Brain pericyte (primary cell): ENCODE data around the gene KAT2B.

Source experiments
- DNase-seq: peaks from one replicate; pipeline ENCODE4 v3.0.0-alpha.2; 2012; ENCODE audit warnings: low read depth, low spot score

The KAT2B gene

DNA sequence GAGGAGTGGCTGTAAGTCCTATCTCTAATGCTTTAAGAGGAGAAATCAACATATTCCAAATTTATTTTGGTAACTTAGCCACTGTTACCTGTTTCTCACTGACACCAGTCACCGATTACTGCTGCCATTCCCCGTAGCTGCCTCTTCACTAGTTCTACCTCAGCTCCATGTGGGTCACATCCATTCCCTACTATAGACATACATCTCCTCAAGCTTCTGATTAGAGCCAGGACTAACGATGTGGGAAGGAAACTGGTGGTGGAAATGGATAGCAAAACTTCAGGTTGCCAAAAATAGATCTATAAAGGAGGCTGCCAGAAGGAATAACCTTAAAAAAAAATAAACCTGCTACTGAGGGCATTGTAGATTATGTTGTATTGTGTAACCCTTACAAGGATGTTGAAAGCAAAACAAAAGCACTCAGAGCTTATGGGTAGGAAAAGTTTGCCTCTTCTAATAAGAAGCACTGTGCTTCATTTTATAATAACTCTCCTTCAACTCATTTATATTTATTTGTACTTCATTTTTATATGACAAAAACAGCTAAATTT is 56.0 kb downstream of the KAT2B start:
- DNase-seq, result no peak

DNA sequence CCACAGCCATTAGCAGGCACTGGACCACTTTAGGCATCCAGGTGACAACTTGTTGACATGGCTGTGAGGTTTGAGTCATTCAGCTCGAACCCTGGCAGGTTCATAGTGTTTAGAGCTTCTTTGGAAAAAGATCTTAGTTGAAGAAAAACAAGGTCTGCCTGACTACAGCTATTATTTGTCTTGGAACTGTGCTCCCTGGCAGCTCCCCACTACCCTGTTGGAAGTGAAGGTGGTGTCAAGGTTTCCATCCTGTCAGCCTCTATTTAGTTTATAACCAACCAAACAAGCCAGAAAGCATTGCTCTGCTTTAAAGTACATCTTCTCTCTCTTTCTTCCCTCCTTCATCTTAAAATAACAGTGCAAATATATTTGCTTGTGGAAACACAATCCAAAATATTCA is 56.8 kb downstream of the KAT2B start:
- DNase-seq, result no peak

DNA sequence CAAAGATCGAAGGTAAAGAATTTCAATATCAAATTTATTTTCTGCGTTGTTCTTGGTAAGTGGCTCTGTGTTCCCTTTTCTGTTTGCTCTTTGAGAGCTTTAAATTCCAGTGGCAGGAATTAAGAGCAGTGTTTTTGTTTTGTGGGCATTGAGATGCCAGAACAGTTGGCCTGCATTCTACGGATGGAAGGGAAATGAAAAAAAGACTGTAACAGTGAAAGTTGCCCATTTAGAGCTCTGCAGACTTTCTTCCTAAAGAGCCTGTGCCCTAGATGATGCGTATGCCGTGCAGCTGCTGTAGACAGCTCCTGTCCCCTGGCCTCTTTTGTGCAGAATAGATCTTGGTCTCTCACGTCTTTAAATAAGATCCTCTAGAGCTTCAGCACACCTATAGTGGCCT is 58.8 kb downstream of the KAT2B start:
- no peak for DNase-seq

DNA sequence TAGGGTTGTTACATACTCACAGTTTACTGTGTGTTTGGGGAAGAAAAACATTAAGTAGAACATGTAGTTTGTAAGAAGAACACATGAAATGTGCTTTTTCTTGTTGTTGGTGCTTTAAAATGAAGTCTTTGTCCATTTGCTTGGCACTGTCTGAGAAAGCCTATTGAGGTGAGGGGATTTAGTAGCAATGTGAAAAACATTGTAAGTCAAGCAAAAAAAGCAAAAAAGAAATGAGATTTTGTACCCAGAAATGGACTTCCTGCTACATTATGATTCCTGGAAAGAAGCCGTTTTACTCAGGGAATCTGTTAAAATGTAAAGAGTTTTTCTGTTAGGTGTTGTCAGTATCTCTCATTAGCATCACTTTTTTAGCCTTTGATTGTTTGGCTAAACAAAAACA is 59.9 kb downstream of the KAT2B start:
- no peak for DNase-seq

DNA sequence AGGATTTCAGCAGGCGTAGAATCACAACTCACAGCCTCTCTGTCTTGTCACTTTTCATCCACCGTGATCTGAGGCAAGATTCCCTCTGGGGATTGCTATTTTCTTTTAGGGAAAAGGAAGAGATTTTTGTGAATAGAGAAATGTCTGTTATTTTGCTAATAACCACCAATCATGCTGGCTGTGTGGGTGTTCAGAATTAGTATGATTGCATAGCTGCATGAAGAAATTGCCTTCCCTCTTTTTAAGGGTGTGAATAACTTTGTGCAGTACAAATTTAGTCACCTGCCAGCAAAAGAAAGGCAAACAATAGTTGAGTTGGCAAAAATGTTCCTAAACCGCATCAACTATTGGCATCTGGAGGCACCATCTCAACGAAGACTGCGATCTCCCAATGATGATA is 60.8 kb downstream of the KAT2B start:
- no peak for DNase-seq

DNA sequence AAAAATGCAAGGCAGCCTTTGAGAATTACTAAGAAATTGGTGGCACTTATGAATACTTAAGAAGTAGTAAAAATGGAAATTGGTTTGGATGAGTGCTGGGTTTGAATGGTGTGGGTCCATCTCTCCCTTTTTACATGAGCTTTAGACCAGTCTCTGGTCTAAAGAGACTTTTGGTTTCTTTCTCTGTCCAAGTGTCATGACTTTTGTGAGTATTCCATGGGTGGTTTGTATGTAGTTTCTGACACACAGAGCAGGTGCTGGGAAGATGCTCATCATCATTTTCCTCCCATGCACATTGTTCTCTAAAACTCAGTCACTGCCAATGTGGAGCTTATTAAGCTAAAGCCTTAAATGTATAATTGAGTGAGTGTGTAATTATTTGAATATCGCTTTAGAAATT is 63.5 kb downstream of the KAT2B start:
- DNase-seq, result no peak

DNA sequence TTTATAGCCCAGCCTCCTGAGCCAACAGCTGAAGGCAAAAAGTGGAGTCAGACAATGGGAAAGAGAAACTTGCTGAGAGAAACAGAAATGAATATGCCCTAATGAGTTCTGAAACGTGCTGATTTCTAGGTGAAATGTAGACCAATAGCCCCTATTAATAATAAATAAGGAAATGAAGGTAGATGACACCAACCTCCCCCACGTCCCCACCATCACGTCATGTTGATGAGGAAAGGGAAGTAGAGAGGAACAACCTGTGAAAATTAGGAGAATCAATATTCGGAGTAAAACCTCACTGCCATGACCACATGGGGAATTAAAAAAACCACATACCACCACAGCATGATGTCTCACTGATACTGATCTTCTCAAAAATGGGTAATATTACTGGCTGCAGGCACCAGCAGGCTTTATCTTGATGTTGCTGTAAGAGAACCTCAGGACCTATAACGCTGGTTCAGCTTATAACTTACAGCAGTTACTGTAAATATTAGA is 64.0 kb downstream of the KAT2B start:
- no peak for DNase-seq

DNA sequence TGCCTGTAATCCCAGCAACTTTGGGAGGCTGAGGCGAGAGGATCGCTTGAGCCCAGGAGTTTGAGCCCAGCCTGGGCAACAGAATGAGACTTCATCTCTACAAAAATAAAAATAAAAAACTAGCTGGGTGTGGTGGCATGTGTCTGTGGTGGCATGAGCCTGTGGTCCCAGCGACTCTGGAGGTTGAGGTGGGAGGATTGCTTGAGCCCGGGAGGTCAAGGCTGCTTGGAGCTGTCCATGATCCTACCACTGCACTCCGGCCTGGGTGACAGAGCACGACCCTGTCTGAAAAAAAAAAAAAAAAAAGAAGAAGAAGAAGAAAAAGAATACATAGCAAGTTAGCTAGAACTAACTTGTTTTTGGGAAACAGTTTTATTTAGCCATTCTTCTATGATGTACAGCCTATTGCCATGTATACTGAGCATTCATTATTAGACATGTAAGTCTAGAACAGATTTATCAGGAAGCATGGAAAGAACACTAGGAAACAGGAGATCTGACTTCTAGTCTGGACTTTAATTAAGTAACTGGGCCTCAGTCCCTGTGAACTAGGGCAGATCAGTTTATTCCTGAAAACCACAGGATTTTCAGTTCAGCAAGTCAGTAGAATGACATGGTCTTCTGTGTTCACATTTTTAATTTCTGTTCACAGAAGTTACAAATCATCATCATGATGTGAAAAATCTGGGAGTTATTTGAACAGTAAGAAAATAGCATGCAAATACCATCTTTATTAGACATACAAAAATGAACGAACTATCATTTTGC is 65.5 kb downstream of the KAT2B start:
- DNase-seq, result no peak

DNA sequence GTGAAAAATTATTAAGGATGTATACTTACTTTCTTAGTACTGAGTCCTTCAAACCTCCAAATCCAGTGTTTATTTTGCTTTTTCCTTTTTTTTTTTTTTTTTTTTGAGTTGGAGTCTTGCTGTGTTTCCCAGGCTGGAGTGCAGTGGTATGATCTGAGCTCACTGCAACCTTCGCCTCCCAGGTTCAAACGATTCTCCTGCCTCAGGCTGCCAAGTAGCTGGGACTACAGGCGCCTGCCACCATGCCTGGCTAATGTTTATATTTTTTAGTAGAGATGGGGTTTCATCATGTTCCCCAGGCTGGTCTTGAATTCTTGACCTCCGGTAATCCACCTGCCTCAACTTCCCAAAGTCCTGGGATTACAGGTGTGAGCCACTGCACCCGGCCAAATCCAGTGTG is 67.5 kb downstream of the KAT2B start:
- no peak for DNase-seq

DNA sequence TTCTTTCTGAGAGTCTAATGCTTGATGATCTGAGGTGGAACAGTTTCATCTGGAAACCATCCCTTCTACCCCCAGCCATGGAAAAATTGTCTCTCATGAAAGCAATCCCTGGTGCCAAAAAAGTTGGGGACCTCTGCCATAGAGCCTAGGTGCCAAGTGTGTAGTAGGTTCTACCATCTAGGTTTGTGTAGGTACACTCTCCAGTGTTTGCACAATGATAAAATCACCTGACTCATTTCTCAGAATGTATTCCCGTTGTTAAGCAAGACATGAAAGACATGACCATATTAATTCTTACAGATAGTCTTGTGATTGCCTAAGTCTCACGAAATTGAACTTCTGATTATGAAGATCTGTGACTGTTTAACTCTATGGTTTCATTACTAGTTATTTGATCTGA is 68.6 kb downstream of the KAT2B start:
- no peak for DNase-seq

DNA sequence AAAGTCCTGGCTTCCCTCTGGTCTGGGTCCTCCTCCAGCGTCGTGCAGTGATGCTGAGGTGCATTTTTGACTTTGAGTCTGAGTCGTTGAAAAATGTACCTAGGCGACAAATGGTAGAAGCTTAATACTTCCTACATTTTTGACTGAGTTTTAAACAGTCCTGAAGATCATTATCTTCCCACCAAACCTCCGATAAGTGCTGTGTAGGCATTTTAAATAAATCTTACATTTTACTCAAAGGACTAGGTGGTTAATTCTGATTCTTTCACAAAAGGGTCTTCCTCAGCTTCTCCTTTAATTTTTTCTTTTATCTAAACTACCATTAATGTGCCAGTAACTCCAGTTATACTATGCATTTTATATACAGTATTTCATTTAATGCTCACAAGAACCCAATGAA is 70.6 kb downstream of the KAT2B start:
- no peak for DNase-seq

DNA sequence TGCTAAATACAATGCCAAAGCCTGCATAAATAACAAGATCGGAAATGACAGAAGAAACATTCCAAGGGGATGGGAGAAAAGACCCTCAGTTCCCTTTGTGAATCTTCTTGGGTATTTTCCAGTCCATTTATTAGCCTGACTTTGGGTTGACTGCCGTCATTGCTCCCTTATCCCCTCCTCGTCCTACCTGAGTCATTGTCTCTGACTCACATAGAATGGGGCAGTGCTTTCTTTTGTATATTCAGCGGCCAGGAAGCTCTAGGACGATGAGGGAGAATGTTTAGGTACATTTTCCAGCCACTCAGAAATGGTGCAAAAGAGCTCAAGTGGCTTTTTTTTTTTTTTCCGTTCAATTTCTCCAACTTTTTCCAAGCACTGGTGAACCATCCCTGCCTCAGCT is 71.6 kb downstream of the KAT2B start:
- no peak for DNase-seq

DNA sequence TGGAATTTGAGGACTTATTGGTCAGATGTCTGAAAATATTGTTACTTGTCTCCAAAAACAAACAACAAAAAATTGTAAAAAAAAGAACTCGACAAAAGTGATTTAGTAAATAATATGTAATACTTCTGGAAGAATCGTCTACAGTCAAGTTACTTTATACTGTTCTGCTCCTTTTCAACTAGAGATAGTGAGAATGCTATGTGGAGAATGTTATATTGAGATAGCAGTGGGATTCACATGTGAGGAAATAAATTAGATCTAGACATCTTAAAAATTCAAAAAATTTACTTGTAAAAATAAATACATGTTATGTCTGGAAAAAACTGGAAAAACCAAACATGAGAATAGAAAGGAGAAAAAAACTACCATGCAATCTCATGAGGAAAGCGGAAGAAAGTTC is 80.8 kb downstream of the KAT2B start:
- DNase-seq, result no peak

DNA sequence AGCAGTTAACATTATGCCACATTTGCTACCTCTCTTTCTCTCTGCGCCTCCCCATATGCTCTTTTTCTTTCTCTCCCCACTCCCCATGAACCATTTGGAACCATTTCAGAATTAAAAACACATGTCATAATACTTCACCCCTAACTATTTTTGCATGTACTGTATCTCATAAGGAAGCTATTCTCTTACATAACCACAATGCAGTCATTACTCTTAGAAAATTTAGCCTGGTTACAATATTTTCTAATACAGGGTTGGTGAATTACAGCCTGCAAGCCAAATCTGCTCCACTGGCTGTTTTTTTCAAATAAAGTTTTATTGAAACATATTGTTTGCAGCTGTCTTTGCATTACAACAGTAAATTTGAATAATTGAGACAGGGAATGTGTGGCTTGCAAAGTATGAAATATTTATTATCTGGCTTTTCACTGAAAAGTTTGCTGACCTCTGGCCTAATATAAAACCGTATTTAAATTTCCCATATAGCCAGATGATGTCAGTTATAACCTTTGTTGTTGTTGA is 82.9 kb downstream of the KAT2B start:
- DNase-seq, result no peak

DNA sequence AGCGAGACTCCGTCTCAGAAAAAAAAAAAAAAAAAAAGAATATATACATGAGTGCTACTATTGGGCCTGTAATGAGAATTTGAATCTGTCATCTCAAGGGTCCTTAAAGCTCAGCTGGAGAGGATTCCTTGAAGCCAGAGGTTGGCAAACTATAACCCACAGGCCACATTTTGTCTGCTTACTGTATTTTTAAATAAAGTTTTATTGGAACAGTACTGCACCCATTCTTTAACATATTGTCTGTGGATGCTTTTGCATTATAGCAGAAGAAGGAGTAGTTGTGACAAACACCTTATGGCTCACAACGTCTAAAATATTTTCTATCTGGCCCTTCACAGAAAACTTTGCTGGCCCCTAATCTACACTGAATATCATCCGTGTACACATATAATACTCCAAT is 85.0 kb downstream of the KAT2B start:
- no peak for DNase-seq

DNA sequence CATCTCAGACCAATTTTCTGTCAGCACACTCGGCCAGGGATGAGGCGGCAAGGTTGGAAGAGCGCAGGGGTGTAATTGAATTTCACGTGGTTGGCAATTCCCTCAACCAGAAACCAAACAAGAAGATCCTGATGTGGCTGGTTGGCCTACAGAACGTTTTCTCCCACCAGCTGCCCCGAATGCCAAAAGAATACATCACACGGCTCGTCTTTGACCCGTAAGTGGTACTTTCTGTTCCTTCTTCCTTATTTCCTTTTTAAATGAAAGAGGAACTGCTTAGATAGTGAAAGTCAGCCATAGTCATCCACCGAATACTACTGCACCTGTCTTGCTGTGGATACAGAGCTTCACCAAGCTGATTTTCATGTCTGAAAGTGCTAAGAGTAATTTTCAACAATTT is 85.7 kb downstream of the KAT2B start:
- no peak for DNase-seq

DNA sequence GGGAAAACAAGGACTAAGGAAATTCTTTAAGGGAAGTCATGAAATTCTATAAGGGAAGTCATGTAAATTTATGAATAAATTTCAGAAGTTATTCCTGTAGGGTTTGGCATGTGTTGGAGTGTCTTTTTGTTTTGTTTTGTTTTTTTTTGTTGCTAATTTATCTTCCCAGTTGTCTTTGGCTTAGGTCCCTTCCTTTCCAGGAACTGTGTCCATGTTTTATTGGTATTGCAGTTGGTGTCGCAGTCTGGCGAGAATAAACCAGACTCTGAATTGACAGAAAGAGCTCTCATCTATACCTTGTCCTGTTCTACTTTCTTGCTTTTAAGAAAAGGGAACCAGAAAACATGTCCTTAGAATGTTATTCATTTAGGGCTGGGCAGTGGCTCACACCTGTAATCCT is 88.1 kb downstream of the KAT2B start:
- DNase-seq, result no peak

DNA sequence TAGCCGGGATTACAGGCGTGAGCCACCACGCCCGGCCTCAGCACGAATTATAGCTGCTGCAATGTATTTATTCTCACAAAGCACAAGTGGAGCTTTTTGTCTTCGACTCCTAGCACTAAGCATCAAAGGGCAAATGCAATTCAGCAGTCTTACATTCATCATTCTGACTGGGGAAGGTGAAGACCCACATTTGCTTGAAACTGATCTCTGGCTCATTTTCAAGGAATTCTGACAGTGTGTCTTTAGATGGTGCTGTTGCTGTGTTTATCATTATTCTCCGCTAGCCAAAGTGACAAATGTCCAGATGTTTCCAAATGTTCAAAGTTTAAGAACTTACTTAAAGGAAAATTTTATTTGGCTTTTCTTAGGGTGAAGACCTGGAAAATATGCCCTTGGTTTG is 89.9 kb downstream of the KAT2B start:
- no peak for DNase-seq

DNA sequence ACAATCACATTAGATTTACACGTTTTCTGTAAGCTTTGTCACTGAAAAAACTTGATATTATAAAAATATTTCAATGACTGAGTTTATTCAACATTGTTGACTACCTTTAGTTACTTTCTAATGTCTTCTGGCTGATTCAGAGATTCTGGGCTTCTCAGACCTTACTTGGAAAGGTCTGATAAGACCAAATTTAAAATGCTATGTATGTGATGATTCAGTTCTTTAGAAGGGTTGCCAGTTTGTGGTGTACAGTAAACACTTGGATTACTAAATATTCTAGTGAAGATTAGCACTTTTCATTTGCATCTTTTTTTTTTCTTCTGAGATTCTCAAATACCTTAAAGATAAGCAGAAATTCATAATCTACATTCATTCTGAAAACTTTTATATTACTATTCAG is 96.0 kb downstream of the KAT2B start:
- DNase-seq, result no peak

DNA sequence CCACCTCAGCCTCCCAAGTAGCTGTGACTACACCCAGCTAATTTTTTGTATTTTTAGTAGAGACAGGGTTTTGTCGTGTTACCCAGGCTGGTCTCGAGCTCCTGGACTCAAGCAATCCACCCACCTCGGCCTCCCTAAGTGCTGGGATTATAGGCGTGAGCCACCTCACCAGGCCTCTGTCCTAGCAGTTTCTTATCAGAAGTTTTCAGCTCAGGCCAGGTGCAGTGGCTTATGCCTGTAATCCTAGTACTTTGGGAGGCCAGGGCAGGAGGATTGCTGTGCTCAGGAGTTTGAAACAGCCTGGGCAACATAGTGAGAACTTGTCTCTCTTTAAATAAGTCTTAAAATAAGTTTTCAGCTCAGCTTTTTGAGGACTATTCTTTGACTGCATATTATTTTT is 97.4 kb downstream of the KAT2B start:
- DNase-seq, result no peak

DNA sequence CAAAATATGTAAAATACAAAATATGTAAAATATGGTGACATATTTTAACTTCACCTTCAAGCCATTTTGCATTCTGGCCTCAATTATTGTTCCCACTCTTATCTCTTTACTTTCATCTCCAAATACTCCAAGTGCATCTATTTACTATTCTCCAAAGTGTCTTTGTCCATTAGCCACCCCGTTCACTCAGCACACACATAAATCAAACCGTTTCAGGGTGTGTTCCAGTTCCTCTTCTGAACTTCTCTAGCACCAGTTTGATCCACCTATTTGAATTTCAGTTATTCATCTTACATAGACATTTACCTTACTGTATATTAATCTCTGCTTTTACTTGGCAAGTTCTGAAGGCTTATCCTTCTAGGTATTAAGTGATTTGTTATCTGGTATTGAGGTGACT is 100.6 kb downstream of the KAT2B start:
- DNase-seq, result no peak

DNA sequence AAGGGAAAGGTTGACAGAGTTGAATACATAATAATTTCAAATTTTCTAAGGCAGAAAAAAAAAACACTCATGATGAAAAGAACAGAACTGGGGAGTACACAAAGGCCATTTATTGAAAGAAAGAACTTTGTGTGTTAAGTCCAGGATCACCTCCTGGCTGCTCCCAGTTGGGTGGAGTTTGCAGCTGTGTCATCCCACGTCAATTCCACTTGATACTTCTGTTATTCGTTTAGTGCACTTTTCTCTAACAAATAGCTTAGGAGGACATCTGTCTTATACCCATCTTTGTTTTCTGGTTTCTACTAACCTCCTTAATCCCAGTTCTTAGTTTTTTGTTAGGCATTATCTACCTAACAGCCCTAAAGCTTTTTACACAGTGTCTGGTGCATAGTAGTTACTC is 101.1 kb downstream of the KAT2B start:
- no peak for DNase-seq

DNA sequence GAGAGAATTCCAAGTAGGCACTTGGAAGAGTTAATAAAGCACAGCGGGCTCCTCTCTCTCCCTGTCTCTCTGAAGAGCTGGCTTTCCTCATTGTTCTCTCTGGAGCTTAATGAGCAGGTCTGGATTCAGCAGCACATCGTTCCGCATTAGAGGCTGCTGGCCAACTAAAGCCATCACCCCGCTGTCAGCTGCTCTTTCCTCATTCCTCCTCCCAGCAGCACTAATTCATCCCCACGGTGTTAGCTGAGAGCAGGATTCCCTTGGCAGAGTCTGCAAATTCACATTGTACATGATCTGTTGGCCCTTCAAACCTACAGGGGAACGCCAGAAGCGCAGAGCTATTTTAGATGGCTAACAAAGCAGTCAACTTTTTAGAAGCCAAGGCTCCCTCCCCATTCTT is 101.6 kb downstream of the KAT2B start:
- no peak for DNase-seq

DNA sequence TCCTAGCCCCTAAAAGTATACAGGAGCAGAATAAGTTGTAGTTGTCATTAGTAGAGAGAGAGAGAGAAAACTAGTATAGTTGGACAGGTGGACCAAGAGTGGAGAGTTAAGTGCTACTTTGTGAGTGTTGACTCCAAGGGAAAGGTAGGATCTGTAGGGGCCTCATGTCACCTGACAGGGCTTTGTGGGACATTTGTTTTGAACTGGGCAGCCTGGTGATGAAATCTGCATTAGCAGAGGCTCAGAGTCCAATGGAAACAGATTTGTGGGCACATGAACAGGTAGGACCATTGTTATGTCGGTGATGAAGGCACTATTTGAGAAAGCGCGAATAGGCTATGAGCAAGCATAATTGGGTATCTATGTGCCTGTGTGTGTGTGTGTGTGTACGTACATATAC is 102.3 kb downstream of the KAT2B start:
- DNase-seq, result no peak
